ENCODE data around the gene NMRAL1.

Gene NMRAL1

GRCh38 chr16:4452674-4453073 is 21.8 kb downstream of the NMRAL1 start:
- no peak overlapping the region for H3K4me3 ChIP-seq (ENCODE audit: low read depth, low read length)
- DNase-seq (ENCODE audit: low read depth) = no peak
- TF ChIP-seq POLR2A (IDR thresholded peaks at IDR 0.05; ENCODE audit: extremely low read depth, insufficient read length) = no peak

- TF ChIP-seq CTCF (IDR thresholded peaks at IDR 0.05; ENCODE audit: low read depth, low read length) (no peak), MYC (IDR thresholded peaks at IDR 0.05; ENCODE audit: low read depth, low read length) (no peak), MAX (IDR thresholded peaks at IDR 0.05; ENCODE audit: low read depth, low read length) (no peak)
- no peak for DNase-seq (ENCODE audit: low read depth)
- H3K4me3 ChIP-seq (ENCODE audit: low read depth, low read length) = no peak overlapping the region
These were observed 23.4 kb downstream of the NMRAL1 start for GRCh38 chr16:4450931-4451519.

GRCh38 chr16:4450430-4450829 is 24.0 kb downstream of the NMRAL1 start:
- TF ChIP-seq MYC (IDR thresholded peaks at IDR 0.05; ENCODE audit: low read depth, low read length) = no peak
- TF ChIP-seq MAX (IDR thresholded peaks at IDR 0.05; ENCODE audit: low read depth, low read length) = no peak
- no peak overlapping the region for H3K4me3 ChIP-seq (ENCODE audit: low read depth, low read length)
- DNase-seq (ENCODE audit: low read depth) = no peak

- TF ChIP-seq MYC (IDR thresholded peaks at IDR 0.05; ENCODE audit: low read depth, low read length) (no peak), CTCF (IDR thresholded peaks at IDR 0.05; ENCODE audit: low read depth, low read length) (no peak), POLR2A (IDR thresholded peaks at IDR 0.05; ENCODE audit: extremely low read depth, insufficient read length) (no peak), MAX (IDR thresholded peaks at IDR 0.05; ENCODE audit: low read depth, low read length) (no peak)
- DNase-seq (ENCODE audit: low read depth) = no peak
- H3K4me3 ChIP-seq (ENCODE audit: low read depth, low read length) = no peak overlapping the region
These were observed 30.4 kb downstream of the NMRAL1 start for GRCh38 chr16:4443986-4444385.

GRCh38 chr16:4443271-4443670 is 31.2 kb downstream of the NMRAL1 start:
- no peak for DNase-seq (ENCODE audit: low read depth)
- H3K4me3 ChIP-seq (ENCODE audit: low read depth, low read length) = no peak overlapping the region
- TF ChIP-seq MYC (IDR thresholded peaks at IDR 0.05; ENCODE audit: low read depth, low read length) = no peak
- TF ChIP-seq CTCF (IDR thresholded peaks at IDR 0.05; ENCODE audit: low read depth, low read length) = no peak
- TF ChIP-seq POLR2A (IDR thresholded peaks at IDR 0.05; ENCODE audit: extremely low read depth, insufficient read length) = no peak
- no peak for TF ChIP-seq MAX (IDR thresholded peaks at IDR 0.05; ENCODE audit: low read depth, low read length)

GRCh38 chr16:4442371-4442770 is 32.1 kb downstream of the NMRAL1 start:
- H3K4me3 ChIP-seq (ENCODE audit: low read depth, low read length) = no peak overlapping the region
- no peak for TF ChIP-seq MYC (IDR thresholded peaks at IDR 0.05; ENCODE audit: low read depth, low read length)
- TF ChIP-seq CTCF (IDR thresholded peaks at IDR 0.05; ENCODE audit: low read depth, low read length) = no peak
- TF ChIP-seq MAX (IDR thresholded peaks at IDR 0.05; ENCODE audit: low read depth, low read length) = no peak
- TF ChIP-seq POLR2A (IDR thresholded peaks at IDR 0.05; ENCODE audit: extremely low read depth, insufficient read length) = no peak
- DNase-seq (ENCODE audit: low read depth) = no peak

- no peak for TF ChIP-seq MAX (IDR thresholded peaks at IDR 0.05; ENCODE audit: low read depth, low read length)
- TF ChIP-seq POLR2A (IDR thresholded peaks at IDR 0.05; ENCODE audit: extremely low read depth, insufficient read length) = no peak
- TF ChIP-seq CTCF (IDR thresholded peaks at IDR 0.05; ENCODE audit: low read depth, low read length) = no peak
- TF ChIP-seq MYC (IDR thresholded peaks at IDR 0.05; ENCODE audit: low read depth, low read length) = no peak
- H3K4me3 ChIP-seq (ENCODE audit: low read depth, low read length) = no peak overlapping the region
- no peak for DNase-seq (ENCODE audit: low read depth)
These were observed 37.1 kb downstream of the NMRAL1 start for GRCh38 chr16:4437366-4437765.
